Measurements from ENCODE around the gene KATNB1.

KATNB1 gene, protein sequence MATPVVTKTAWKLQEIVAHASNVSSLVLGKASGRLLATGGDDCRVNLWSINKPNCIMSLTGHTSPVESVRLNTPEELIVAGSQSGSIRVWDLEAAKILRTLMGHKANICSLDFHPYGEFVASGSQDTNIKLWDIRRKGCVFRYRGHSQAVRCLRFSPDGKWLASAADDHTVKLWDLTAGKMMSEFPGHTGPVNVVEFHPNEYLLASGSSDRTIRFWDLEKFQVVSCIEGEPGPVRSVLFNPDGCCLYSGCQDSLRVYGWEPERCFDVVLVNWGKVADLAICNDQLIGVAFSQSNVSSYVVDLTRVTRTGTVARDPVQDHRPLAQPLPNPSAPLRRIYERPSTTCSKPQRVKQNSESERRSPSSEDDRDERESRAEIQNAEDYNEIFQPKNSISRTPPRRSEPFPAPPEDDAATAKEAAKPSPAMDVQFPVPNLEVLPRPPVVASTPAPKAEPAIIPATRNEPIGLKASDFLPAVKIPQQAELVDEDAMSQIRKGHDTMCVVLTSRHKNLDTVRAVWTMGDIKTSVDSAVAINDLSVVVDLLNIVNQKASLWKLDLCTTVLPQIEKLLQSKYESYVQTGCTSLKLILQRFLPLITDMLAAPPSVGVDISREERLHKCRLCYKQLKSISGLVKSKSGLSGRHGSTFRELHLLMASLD

DNA sequence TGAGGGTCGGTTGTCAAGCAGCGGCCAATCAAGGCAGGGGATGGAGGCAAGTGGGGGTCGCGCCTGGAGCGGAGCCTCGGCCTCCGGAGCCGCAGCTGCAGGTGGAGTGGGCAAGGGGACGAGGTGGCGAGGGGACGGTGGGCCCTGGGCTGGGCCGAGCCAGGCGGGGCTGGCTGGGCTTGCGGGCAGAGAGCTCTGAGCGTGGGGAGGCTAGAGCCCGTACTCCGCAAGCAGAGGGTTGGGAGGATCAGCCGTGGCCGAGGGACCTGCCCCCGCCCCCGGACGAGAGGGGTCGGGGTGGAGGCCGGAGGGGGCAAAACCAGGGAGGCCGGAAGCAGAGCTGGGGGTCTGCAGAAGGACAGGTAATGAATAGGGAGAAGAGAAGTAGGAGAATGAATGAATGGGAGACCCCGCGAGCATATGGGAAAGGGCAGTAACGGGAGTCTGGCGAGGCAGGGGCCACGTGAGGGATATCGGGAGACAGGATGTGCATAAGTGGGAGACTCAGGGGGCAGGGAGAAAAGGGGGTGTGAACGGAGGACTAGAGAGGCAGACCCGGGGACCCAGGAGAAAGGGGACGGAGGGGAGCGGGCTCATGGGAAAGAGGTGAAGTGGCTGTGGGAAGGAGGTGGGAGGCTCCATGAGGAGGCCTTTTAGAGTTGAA, at the start of gene KATNB1:
Gene KATNB1 (plus strand): TSS at position 16 of the 664 bp plus-strand sequence. CDS start 1,474 bp downstream, outside the sequence.
- DNase-seq: no peak

DNA sequence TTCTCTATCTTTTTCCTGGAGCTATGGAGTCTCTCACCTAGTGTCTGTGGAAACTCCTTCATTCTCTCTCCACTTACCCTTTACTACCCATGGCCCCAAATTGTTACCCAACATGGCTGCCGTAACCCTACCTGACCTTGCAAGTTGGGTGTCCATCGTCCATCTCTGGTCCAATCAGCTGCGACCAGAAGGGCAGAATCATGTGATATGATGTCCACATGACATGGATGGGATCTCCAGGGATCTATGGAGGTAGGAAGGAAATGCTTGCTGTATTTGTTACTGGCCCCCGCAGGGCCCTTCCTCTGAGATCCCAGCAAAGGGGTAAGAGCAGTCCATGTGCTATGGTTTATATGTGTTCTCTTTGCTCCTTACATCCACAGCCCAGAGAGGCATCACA, 49.0 kb upstream of the KATNB1 start:
- no peak for DNase-seq

DNA sequence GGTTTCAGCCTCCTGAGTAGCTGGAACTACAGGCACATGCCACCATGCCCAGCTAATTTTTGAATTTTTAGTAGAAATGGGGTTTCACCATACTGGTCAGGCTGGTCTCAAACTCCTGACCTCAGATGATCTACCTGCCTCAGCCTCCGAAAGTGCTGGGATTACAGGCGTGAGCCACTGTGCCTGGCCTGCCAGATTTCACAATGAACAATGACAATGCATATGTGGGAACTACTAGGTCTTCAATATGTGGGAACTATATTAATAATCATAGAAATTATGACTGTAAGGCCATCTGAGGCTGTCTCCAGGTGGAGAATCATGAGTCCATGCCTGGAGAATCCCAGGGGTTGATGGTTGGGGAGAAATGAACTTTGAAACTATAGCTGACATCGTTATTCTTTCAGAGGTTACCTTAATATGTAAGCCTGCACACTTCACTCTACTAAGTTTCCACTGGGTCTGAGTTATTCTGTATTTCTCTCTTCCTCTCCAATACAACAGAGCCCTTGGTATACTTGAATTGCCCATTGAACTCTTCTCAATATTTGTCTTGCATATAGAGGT, 48.1 kb upstream of the KATNB1 start:
- DNase-seq: no peak

DNA sequence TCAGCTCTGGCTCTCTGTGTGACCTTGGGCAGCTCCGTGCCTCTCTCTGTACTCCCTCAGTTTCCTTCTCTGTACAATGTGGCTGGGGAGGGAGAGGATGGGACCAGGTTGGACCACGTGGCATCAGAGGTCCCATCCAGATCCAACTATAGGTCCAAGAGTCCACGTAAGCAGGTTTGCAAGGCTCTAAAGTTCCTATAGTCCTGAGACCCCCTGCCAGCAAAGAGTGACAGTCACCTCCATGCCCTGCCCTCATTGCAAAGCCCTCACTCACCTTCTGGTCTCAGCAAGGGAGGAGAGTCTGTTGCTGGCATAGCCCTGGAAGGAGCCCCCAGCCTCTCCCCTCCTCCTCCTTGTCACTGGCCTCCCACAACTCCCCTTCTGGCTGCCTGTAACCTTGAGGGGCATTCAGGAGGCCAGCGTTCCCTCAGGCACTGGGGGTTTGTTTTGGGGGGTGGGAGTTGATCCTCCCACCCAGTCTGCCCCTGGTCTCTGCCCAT, 47.0 kb upstream of the KATNB1 start:
- DNase-seq: no peak

DNA sequence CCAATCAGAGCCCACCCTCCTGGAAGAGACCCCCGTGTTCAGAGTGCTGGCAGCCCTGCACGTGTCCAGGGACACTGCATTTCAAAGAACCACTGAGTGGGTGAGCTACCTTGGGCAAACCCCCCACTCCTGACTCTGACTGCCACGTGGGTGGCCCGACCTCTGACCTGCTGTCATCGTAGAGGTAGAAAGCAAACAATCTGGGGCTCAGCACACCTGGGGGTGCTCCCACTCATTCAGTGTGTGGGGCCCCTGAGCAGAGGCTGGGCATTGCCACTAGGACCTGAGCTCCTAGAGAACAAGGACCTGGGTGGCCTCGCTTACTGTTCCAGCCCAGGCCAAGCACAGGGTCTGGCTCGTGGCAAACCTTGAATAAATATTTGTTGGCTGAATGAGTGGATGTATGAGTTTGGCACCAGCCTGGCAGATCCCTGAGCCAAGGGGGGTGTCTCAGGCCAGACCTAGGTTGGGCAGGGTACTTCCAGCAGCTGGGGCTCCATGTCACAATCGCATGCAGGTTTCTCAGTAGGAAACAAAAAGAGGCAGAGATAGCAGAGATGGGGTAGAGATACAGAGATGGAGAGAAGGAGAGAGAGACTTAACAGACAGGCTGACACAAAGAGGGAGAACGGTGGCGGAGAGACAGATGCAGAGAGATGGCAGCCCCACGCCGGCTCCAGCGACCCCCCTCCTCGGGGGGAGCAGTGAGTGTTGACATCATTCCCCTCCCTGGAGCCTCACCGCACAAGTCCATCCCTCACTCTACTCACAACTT, 46.4 kb upstream of the KATNB1 start:
- no peak for DNase-seq

DNA sequence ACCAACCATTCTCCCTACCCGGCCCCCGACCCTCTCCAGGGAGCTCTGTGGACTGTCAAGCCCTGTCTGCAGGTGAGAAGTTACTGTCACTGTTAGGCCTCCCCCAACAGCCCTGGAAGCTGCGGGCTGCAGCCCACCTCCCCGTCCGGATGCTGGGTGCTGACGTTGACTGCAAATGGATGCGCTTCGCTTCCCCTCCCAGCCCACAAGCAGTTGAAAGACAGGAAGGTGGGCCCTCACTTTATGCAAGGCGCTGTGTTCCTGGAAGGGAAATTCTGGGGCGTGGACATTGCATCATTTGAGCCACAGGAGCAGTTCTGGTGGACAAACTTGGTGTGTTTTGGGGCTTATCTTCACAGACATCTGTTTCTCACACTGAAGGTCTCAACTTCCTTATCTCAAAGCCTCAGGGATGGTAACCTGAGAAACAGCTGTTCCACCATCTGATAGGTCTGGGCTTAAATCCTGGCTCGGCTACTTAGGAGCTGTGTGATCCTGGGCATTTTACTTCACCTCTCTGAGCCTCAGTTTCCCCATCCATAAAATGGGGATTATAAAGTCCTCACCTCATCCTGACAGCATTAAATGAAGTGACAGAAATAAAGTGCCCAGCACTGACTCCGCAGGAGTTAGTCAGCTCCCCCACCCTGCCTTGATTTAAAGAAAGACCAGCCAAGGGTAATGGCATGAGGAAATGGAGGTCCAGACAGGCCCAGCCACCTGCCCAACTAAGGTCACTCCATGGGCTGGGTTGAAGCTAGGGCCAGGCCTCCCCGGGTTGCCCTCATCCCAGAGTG, 45.6 kb upstream of the KATNB1 start:
- DNase-seq: no peak

DNA sequence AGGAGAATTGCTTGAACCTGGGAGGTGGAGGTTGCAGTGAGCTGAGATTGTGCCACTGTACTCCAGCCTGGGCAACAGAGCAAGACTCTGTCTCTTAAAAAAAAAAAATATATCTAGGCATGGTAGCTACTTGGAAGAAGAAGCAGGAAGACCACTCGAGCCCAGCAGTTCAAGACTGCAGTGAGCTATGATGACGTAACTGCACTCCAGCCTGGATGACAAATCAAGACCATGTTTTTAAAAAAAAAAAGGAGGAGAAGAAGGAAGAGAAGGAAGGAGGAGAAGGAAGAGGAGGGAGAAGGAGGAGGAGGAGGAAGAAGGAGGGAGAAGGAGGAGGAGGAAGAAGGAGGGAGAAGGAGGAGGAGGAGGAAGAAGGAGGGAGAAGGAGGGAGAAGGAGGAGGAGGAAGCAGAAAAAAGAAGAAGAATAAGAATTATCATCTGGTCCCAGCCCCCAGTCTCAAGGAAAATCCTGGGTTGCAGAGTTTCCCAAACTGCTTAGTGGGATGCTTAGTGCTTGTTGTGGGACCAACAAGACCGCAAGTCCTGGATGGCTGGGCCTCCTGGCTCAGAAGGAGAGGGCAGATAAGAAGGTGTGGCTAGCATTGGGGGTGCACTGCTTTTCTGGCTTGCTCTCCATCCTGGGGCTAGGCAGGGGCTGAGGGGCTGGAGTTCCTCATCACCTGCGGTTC, 44.6 kb upstream of the KATNB1 start:
- no peak for DNase-seq

DNA sequence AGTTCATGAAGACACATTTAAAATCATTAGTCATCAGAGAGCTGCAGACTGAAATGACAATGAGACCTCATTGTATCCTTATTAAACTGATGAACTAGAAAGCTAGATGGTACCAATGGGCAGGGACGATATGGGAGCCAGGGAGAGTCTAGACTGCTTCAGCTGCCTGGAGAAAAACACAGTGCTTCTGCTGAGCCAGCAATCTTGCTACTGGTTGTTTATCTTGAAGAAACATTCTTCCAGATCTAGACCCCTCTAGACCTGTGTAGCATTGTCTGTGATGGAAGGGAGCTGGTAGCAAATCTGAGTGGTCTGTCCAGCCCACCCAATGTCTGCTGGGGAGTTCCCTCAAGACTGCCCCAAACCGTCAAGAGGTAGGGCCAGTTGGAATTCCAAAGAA, 42.9 kb upstream of the KATNB1 start:
- DNase-seq: no peak

DNA sequence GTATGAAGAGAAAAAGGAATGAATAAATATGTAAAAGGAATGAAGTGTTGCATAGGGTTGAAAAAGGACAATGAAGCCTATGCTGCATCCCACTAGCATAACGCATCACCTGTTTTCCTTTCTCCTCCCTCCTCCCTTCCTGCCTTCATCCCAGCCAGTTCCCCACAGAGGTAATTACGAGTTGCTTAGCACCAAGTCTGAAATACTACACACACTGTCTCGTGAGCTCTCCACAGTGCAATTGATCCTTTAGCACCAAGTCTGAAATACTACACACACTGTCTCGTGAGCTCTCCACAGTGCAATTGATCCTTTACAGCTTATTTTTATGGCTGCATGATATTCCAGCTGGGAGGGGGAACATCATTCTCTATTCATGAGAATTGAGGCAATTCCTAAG, 42.0 kb upstream of the KATNB1 start:
- no peak for DNase-seq

DNA sequence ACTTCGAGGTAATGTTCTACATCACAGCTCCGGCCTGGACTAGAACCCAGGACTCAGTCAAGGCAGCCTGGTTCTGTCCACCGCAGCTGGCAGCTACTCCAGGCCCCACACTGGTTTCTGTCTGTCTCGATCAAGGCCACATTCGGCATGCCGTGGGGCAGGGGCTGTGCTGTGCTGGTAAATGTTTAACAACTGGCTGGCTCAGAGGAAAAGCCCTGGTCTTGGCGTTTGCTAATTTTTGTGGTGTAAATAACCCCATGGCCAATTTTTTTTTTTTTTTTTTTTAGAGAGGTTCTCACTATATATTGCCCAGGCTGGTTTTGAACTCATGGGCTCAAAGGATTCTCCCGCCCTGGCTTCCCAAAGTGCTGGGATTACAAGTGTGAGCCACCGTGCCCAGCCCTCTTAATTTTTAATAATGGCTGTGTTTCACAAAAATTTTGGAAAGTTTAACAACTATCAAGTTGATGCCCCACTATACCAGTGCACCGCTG, 41.3 kb upstream of the KATNB1 start:
- no peak for DNase-seq

DNA sequence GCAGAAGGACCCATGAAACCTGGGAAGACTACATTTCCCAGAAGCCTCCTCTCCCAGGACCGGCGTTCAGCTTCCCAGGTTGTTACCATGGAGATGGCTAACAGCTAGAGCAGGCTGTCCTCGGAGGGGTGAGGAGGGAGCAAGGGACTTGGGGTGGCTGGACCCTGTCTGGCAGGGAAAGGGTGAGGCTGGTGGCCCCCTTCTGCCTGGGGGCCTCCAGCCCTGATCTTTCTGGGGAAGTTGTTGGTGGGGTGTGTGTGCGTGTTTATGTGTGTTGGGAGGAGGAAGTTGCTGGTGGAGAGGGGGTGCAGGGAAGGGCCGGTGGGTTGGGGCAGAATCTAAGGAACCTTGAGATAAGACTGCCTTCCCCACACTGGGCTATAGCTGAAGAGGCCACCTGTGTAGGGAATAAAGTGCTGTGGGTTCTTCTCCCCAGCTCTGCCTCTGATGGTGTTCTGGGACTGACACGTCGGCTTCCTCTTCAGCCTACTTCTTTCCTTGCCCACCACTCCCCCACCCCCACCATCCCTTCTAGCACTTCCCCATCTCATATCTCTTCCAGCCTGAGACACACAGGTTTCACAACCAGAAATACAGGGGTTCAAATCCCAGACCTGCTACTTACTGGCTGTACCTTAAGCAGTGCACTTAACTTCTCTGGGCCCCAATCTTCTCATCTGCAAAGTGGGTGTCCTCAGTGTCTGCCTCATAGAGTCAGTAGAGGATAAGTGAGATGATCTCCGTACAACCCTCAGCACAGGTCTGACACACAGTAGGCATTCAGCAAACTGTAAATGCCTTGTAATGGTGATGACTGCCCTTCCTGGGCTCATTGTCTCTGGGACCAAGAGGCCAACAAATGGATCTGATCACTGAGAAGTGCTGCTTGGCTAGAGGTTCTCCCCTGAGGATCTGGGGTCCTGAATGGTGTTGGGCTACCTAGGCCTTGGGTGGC, 40.6 kb upstream of the KATNB1 start, which contains the start of gene DRC7:
Gene DRC7 (plus strand): TSS at position 82 of the 955 bp plus-strand sequence. CDS start 3,144 bp downstream, outside the sequence.
- DNase-seq: no peak

DNA sequence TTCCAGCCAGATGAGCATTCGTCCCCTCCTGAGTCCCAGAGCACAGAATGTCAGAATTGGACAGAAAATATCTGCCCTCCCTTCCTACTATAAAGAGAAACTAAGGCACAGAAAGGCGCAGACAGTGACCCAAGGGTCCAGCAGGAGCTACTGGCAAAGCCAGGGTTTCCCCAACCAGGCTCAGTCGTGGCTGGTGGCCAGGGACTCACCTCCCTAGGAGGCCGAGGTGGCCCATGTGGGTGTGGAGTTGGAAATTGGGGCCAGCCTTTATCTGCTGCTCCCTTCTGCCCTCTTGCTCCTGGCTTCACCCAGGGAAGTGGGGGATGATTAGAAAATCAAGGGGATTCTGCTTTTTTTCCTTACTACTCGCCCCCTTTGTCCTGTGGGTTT, 39.9 kb upstream of the KATNB1 start:
- no peak for DNase-seq

DNA sequence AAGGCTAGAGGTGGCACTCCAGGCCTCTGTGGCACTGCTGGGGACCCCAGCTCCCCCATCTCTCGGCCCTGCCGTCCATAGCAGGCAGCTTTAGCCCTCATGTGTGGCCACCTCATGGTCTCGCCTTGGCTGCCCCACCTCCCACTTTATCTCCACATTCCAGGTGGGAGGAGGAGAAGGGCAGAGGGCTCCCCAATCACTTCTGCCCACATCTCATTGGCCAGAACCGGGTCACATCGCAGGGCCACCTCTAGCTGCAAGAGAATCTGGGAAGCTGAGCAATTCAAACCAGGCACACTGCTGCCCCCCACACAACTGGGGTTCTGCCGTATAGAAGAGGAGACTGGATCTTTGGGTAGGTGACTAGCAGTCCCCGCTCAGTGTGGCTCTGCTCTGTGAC, 39.3 kb upstream of the KATNB1 start:
- no peak for DNase-seq

DNA sequence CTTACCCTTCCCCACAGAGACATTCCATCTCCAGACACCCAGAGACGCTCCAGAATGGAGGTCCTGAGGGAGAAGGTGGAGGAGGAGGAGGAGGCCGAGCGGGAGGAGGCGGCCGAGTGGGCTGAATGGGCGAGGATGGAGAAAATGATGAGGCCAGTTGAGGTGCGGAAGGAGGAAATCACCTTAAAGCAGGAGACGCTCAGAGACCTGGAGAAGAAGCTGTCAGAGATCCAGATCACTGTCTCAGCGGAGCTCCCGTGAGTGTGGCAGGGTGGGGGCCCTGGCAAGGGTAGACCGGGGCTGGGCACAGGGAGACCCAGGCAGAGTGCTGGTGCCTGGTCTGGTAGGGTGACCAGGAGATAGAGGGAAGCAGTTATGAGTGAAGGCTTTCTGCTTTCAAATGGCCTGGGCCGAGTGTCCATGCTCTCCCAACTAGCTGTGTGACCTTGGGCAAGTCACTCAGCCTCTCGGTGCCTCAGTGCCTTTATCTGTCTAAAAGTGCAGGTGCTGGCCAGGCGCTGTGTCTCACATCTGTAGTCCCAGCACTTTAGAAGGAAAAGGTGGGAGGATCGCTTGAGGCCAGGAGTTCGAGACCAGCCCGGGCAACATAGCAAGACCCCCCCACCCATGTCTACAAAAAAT, 37.6 kb upstream of the KATNB1 start:
- no peak for DNase-seq

DNA sequence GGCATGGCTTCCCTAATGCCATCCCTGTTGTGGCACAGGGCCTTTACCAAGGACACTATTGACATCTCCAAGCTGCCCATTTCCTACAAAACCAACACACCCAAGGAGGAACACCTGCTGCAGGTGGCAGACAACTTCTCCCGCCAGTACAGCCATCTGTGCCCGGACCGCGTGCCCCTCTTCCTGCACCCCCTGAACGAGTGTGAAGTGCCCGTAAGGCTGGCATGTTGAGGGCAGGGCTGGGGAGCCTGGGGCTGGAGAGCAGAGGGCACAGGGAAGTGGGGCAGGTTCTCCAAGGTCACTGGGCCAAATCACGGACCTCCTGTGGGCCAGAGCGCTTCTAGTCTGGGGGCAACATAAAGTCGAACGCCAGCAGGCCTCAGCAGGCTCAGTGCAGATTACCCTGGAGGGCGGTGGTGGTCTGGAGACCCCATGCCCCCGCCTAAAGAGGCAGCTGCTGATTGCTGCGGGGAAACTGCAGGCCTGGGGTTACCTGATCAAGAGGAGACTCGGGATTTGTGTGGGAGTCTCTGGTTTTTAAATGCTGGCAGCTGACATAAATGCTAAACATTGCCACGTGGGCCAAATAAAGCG, 36.7 kb upstream of the KATNB1 start:
- no peak for DNase-seq

DNA sequence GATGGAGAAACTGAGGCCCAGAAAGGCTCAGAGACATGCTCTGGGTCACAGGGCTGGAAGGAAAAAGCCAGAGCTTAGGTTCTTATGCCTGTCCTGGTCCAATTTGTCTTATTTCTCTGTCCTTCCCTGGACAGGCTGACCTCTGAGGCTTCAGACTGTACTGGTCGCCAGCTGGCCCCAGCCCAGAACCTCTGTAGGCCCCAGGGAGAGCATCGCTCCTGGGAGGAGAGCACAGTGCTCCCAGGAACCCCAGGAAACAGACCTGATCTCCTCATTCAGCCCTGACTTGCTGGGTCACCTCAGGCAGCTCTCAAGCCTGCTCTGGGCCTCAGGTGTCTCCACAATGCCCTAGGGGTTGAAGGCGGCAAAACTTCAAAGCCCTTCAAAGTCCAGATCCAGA, 36.1 kb upstream of the KATNB1 start:
- DNase-seq: no peak

DNA sequence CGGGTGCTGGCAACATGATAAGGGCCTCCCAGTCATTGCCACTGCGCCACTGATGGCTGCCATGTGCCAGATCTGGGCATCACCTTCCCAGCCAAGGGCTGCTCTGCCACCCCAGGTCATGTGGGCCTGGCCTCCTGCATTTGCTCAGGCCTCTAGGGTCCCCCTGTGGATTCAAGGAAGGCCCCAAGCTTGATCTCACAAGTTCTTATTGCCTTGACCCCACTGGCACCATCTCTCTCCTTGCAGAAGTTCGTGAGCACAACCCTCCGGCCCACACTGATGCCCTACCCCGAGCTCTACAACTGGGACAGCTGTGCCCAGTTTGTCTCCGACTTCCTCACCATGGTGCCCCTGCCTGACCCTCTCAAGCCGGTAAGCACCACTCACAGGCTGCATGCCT, 35.7 kb upstream of the KATNB1 start:
- no peak for DNase-seq

DNA sequence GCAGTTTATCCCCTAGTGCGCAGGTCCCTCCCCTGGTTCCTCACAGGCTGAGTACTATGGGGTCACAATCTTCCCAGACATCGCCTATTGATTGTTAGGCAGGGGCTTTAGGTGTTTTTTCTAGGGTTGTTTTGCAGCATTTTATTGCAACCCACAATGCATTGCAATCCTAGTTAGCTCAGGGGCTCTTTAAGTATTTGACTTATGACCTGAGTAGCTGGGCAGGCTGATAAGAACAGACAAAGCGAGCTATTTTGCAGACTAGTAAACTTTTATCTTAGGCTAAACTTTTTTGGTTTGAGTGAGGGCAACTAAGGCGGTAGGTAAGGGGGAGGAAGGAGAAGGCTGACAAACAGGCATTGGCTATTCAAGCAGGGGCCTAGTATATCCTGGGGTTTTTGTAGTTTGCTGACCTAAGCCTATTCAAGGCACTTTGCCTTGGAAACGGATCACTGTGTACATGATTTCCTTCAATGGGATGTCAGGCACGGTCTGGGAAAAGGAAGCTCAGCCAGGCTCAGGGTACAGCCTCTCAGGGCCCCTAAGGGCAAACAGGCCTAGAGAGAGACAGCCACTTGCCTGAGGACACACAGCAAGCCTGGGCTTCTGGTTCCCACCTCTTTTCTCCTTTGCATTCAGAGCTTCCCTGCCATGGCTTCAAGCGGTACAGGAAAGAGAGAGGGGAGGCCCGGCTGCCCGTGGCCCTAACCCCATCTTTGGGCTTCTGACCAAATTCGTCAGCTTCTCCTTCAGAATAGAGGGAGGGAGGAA, 34.6 kb upstream of the KATNB1 start:
- no peak for DNase-seq

All from NCI-H187 treated with DMSO at 0.1 percent for 48 hours (cell line).